ENCODE results near the gene COMT.

The COMT gene

DNA sequence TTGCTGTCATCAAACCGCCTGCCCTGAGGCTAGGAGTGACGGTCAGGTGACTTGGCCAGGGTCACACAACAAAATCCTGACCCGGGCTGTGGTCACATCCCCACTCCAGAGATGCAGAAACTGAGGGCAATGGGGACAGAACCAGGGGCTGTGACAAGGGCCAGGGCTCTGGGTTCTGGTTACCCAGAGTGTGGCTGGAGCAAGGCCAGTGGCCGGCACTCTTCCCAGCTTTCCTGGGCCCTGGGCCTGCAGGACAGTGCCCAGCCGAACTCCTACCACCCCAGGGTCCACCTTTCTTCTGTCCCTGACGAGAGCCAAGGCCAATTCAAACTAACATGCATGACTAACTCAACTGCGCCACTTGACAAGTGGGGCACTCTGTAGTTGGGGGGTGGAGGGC lies 39.2 kb downstream of the COMT start:
- FAIRE-seq (no peak), DNase-seq (ENCODE audit: insufficient read length, low spot score) (no peak)

GRCh38 chr22:19981171-19981960 lies 39.8 kb downstream of the COMT start:
- no peak for DNase-seq (ENCODE audit: insufficient read length, low spot score)

GRCh38 chr22:19981961-19982920 lies 40.7 kb downstream of the COMT start:
- DNase-seq (ENCODE audit: insufficient read length, low spot score) = no peak
- no peak for FAIRE-seq

More at GRCh38 chr22:19981171-19981960, 39.8 kb downstream of the COMT start:
- no peak for FAIRE-seq

- DNase-seq (ENCODE audit: insufficient read length, low spot score) (no peak), FAIRE-seq (no peak)
Observed at GRCh38 chr22:19982991-19983578, 41.5 kb downstream of the COMT start.

GRCh38 chr22:19983741-19984140 lies 42.2 kb downstream of the COMT start:
- FAIRE-seq (no peak), DNase-seq (ENCODE audit: insufficient read length, low spot score) (no peak)

DNA sequence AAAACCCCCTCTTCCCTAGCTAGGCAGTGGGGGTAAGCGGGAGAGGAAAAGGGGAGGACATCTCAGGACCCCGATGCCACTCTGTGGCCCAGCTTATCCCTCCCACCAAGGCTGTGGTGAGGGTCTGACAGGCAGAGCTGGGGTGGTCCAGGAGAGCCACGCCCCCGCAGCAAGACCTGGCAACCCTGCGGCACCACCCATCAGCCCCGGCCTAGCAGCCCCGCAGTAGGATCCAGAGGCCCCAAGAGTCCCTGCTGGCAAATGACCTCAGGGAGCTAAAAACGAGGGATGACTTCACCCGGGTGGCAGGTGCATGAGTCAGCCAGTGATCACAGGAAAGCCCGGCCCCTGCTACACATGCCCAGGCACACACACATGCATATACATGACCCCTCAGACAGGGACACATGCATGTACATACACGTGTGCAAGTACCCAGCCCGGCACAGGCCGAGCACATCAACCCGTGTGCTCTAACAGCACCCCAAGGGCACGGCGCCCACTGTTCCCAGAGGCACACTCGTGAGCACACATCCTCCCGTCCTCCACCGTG lies 42.7 kb downstream of the COMT start:
- FAIRE-seq (no peak), DNase-seq (ENCODE audit: insufficient read length, low spot score) (no peak)

GRCh38 chr22:19984851-19985811 lies 43.6 kb downstream of the COMT start:
- DNase-seq (ENCODE audit: insufficient read length, low spot score) (no peak), FAIRE-seq (no peak)

- DNase-seq (ENCODE audit: insufficient read length, low spot score) (no peak), FAIRE-seq (no peak)
Observed at GRCh38 chr22:19986011-19986409, 44.4 kb downstream of the COMT start.

GRCh38 chr22:19986410-19987341 lies 45.1 kb downstream of the COMT start:
- peak; percentile 37 for FAIRE-seq
- DNase-seq (ENCODE audit: insufficient read length, low spot score) = peak; percentile 99

GRCh38 chr22:19987394-19988306 lies 46.1 kb downstream of the COMT start:
- FAIRE-seq = no peak

DNA sequence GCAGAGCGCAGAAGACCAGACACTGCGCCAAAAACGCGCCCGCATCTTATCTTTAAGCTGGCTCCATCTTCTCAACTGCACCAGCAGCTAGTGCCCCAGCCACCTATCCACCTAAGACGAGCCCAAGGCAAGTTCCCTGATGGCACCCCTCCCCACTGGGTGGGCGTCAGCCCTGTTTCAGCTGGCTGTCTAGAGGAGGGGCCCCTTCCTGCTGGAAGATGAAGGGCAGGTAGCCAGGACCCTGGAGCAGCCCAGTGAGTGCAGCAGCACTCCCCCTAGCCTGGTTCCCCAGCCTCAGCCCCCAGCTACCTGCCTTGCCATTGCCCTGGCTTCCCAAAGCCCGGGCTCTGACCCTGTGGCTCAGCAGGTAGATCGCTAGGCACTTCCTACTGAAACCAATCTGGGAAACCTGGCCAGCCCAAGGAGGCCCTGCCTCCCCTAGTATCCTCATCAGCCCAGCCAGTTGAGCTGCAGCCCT lies 46.8 kb downstream of the COMT start:
- DNase-seq (ENCODE audit: insufficient read length, low spot score) = no peak
- no peak for FAIRE-seq

More at GRCh38 chr22:19987394-19988306, 46.1 kb downstream of the COMT start:
- DNase-seq (ENCODE audit: insufficient read length, low spot score) = no peak

- FAIRE-seq = no peak
- no peak for DNase-seq (ENCODE audit: insufficient read length, low spot score)
Observed at GRCh38 chr22:19988965-19989724, 47.6 kb downstream of the COMT start.

DNA sequence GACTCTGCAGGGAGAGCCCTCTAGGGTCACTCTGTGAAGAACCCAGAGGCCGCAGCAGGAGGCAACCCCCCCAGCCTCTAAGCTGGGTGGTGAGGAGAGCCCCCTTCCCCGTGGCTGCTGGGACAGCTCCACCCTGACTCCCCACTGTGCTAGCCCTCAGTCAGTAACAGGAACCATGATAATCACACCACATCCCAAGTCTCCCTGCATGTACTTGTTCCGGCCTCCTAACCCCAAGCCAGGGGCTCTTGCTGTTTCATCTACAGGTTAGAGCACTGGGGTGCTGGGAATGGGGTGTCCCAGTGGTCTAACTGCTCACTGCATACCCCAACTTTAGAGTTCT lies 48.1 kb downstream of the COMT start:
- no peak for DNase-seq (ENCODE audit: insufficient read length, low spot score)
- no peak for FAIRE-seq

GRCh38 chr22:19990188-19990587 lies 48.6 kb downstream of the COMT start:
- FAIRE-seq (no peak), DNase-seq (ENCODE audit: insufficient read length, low spot score) (no peak)

DNA sequence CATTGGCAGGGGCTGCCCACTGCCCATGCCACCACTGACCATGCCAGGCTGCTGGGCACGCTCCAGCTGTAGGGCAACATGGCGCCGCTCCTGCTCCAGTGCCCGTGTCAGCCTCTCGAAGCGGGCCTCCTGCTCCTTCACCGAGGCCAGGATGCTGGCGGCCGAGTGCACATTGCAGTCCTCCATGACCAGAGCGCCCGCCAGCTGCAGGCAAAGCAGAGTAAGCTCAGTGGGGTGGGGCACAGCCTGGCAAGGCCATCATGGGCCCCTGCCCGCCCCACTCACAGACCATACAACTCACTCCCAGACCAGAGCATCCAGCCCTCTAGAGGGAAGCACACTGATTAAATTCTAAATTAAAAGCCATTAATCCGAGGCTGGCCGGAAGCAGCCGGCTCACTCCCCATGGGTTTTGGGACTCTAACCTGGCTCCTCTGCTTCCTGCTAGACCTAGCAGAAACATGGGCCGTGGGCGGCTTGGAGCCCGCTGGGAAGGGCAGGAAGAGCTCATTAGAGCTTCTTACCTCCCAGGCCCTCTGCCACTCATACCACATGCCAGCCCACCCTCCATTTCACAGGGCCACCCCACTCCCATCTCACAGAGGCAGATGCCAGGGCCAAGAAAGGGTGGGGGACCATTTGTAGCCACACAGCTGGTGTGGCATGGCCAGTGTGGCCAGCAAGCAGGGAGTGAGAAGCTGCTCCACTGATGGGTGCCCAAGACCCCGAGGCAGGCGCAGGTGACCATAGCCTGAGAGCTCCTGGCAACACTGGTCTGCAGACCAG lies 49.2 kb downstream of the COMT start:
- FAIRE-seq (no peak), DNase-seq (ENCODE audit: insufficient read length, low spot score) (no peak)

- DNase-seq (ENCODE audit: insufficient read length, low spot score) = no peak
- FAIRE-seq = no peak
Observed at GRCh38 chr22:19991395-19991644, 49.7 kb downstream of the COMT start.
